ENCODE data around the gene EPS15. TPM values are rescaled to one million over a fixed set of nuclear protein-coding genes. Genes with fewer than 3 reads are reported as not detected.

Gene EPS15
- total RNA-seq, 1 donor from 2014 or later: 55.0 TPM

DNA sequence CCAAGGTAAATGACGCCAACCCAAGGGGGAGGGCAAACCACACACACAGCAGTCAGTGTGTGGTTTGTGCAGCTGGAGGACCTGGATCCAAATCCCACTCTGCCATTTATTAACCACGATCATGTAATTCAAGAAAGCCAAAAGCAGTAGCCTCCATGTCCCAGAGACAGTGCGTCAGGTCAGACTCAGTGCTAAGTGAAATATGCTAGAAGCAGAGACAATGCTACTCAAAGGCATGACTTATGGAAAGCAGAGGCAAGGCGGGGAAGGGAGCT lies 202.3 kb downstream of the EPS15 start:
- Mint-ChIP-seq H3K27me3 (peaks cover 4% of the 10 kb centered on the region), H3K4me3 (no peak overlapping the region), H3K4me1 (peaks cover 14% of the 10 kb centered on the region)

DNA sequence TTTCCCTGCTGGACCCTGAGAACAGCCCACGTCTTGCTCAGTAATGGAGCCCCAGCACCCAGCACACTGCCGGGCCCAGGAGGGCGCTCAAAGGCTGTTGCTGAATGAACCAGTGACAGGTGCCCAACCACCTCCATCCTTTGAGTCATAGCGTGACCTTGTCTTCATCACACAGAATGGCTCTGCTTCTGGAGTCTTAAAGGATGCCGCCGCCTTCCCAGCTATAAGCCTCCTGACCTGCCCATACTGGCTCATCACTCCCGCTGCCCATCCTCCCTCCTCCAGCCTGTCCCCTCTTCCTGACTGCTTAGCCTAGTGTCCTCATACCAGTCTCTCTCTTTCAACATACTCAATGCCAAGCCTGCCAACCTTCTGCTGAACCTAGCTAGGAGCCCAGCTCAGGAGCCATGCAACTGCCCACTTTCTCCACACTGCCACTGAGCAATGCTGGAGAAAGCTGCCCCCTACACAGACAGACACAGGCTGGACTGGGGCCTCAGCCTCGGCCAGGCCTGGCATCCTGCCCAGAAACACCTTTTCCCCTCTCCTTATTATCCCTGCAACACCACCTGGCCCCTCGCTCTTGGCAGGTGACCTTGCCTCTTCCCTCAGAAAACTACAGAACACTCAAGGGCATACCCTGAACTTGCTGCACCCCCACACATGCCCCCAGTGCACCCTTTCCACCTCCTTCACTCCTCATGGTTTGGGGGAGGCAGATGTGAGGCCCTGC lies 202.8 kb downstream of the EPS15 start:
- H3K4me3 Mint-ChIP-seq: no peak overlapping the region
- H3K27me3 Mint-ChIP-seq: peaks cover 4% of the 10 kb centered on the region
- H3K27ac Mint-ChIP-seq: no peak overlapping the region
- intact Hi-C loops (cut with micrococcal nuclease): no loop called here
- H3K9me3 Mint-ChIP-seq: no peaks in the 10 kb centered on the region
- no peak for DNase-seq
- H3K36me3 Mint-ChIP-seq (ENCODE audit: low read depth): no peaks in the 10 kb centered on the region
- H3K4me1 Mint-ChIP-seq: peaks cover 14% of the 10 kb centered on the region

More for the DNA sequence above, 202.3 kb downstream of the EPS15 start:
- intact Hi-C loops (cut with micrococcal nuclease): no loop called here
- no peak for DNase-seq
- Mint-ChIP-seq H3K27ac (no peak overlapping the region), H3K36me3 (ENCODE audit: low read depth) (no peaks in the 10 kb centered on the region), H3K9me3 (no peaks in the 10 kb centered on the region)

DNA sequence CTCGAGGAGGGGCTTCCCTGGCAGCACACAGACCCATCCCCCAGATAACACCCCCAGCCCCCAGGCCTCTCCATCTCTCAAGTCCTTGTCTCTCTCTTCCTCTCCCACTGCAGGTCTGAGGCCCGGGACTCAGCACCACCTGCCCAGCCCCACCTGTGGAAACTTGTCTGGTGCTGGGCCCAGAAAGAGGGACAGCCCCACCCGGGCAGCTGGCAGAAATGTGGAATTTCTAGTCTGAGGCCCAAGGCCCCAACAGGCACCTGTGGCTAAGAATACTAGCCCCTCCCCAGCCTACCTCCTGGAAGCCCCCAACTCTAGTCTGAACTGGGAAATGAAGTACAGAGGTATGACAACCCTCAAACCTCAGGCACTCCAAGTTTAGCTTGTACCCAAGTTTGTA lies 204.1 kb downstream of the EPS15 start:
- Mint-ChIP-seq H3K9me3 (no peaks in the 10 kb centered on the region), H3K4me3 (no peak overlapping the region), H3K36me3 (ENCODE audit: low read depth) (no peaks in the 10 kb centered on the region), H3K27ac (peak overlapping the region; percentile 14), H3K27me3 (peaks cover 4% of the 10 kb centered on the region), H3K4me1 (peaks cover 18% of the 10 kb centered on the region)
- intact Hi-C loops (cut with micrococcal nuclease): no loop called here
- no peak for DNase-seq

DNA sequence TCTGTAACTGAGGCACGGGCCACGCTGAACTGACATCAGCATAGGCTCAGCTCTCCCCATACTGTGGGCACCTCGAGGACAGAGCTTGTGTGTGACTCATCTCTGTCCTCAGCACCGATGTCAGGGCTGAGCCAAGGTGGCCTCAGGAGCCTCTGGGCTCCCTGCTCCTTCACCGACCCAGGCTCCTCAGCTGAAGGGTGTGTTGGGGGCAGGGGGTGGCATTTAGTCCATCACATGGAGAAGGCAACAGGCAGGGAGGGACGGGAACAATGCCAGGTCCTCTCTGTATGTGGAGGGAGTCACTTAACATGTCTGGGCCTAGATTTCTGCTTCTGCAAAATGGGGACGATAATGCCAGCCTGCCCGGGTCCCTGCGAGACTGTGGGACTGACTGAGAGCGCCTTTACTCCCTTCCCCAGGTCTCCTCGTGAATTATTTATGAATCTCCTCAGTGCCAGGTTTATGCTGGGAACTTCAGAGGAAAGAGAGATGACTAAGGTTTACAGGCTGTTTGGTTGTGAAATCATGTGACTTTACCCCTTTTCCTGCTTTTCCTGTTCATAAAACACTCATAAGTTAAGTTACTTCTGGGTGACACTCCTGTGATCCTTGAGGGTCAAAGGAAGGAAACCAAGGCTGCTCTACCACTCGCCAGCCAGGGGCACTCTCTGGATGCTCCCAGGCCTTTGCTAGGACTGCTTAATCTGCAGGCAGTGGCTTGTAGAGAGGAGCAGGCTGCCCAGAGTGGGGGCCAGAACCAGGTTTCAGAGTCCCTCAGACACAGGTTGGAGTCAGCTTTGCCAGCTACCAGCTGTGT lies 204.9 kb downstream of the EPS15 start:
- Mint-ChIP-seq H3K27ac (no peak overlapping the region), H3K4me3 (no peak overlapping the region), H3K36me3 (ENCODE audit: low read depth) (no peaks in the 10 kb centered on the region), H3K9me3 (no peaks in the 10 kb centered on the region), H3K4me1 (peaks cover 18% of the 10 kb centered on the region), H3K27me3 (peaks cover 2% of the 10 kb centered on the region)
- intact Hi-C loops (cut with micrococcal nuclease): no loop called here
- DNase-seq: no peak

DNA sequence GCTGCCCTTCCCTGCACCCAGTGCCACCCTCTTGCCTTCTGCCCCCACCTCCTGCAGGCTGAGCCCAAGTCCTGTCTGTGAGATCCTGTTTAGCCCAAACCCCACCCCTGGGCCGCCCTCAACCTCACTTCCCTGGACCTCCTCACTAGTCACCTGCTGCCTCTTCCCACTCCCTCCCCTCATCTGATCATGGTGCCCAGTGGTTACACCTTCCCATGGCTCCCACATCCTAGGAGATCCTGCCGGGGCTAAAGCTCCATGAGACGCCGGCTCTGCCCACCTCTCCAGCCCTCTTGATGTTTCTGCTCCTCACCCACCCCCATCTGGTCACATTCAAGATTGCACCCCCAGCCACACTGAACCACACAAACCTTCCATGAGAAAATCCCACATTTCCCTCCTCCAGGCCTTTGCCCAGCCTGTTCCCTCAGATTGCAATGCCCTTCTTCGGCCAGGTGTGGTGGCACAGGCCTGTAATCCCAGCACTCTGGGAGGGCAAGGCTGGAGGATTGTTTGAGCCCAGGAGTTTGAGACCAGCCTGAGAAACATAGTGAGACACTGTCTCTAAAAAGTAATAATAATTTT lies 205.7 kb downstream of the EPS15 start:
- Mint-ChIP-seq H3K27me3 (no peaks in the 10 kb centered on the region), H3K9me3 (no peaks in the 10 kb centered on the region), H3K4me1 (peaks cover 18% of the 10 kb centered on the region), H3K36me3 (ENCODE audit: low read depth) (no peaks in the 10 kb centered on the region), H3K27ac (no peak overlapping the region), H3K4me3 (no peak overlapping the region)
- intact Hi-C loops (cut with micrococcal nuclease): no loop called here
- no peak for DNase-seq

DNA sequence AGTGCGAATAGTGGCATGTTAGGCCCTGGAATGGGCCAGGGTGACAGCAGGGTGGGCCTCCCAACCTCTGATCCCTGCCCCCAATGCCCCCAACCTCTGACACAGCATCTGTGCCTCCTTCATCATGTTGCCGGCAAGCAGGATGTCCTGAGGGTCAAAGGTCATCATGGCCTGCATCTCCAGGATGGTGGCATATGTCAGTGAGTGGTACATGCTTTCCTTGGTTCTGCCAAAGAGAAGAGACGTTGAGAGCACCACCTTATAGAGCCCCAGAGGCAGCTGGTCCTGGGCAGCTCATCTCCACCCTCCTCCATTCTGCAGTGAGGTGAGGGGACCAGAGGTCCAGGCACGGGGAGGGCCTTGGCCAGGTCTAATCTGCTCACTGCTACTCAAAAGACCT lies 206.3 kb downstream of the EPS15 start:
- Mint-ChIP-seq H3K27me3 (no peaks in the 10 kb centered on the region), H3K4me3 (no peak overlapping the region), H3K27ac (no peak overlapping the region), H3K4me1 (peaks cover 18% of the 10 kb centered on the region), H3K36me3 (ENCODE audit: low read depth) (no peaks in the 10 kb centered on the region), H3K9me3 (no peaks in the 10 kb centered on the region)
- intact Hi-C loops (cut with micrococcal nuclease): no loop called here
- DNase-seq: no peak

DNA sequence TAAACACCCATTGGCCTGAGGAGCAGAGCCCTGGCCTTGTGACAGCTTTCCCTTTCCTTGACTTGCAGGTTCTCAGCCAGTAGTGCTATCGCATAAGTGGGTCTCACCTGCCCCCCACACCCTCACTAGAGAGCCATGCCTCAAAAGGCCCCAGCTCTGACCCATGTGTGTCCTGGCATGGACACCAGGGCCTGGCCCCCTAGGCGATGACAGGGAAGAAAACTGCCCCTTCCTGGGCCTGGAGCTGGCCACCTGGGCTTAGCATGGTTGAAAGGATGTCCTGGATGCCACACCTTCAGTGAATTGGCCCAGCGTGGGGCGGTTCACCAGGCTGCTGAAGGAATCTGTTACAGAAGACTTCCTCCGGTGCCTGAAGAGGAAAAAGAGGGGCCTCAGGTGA lies 207.2 kb downstream of the EPS15 start:
- Mint-ChIP-seq H3K27ac (no peak overlapping the region), H3K4me1 (peaks cover 18% of the 10 kb centered on the region), H3K9me3 (no peaks in the 10 kb centered on the region), H3K27me3 (no peaks in the 10 kb centered on the region), H3K36me3 (ENCODE audit: low read depth) (no peaks in the 10 kb centered on the region), H3K4me3 (no peak overlapping the region)
- no peak for DNase-seq
- intact Hi-C loops (cut with micrococcal nuclease): no loop called here

DNA sequence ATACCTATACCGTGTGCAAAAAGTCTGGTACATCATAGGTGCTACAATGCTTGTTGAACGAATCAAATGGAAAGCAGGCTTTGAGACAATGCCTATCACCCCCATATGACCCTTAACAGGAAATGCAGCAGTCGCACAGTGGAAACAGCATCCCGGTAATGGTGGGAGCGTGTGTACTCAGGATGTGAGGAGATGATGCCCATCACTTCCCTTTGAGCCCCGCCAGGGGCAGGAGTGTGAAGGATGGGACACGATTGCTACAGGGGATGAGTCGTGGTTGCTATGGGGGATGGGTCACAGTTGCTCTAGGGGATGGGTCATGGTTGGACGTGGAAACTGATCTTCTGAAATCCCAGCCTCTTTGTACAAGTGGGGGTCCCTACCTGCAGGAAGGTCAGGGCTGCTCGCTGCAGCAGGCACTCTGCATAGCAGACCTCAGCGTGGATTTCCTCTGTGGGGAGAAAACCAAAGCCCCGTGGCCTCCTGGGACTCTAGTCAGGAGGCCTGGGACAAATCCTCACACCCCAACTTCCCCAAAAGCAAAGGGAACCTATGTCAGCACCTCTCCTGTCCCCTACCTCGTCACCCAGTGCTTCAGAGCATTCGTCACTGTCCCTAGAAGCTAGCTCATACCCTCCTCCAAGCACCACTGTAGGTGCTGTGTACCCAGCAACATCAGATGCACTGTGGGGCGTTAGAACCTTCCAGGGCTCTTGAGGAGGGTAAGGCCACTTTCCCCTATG lies 208.0 kb downstream of the EPS15 start:
- no peak for DNase-seq
- H3K4me3 Mint-ChIP-seq: no peak overlapping the region
- peaks cover 18% of the 10 kb centered on the region for H3K4me1 Mint-ChIP-seq
- no peaks in the 10 kb centered on the region for H3K36me3 Mint-ChIP-seq (ENCODE audit: low read depth)
- intact Hi-C loops (cut with micrococcal nuclease): no loop called here
- no peak overlapping the region for H3K27ac Mint-ChIP-seq
- H3K9me3 Mint-ChIP-seq: no peaks in the 10 kb centered on the region
- no peaks in the 10 kb centered on the region for H3K27me3 Mint-ChIP-seq

DNA sequence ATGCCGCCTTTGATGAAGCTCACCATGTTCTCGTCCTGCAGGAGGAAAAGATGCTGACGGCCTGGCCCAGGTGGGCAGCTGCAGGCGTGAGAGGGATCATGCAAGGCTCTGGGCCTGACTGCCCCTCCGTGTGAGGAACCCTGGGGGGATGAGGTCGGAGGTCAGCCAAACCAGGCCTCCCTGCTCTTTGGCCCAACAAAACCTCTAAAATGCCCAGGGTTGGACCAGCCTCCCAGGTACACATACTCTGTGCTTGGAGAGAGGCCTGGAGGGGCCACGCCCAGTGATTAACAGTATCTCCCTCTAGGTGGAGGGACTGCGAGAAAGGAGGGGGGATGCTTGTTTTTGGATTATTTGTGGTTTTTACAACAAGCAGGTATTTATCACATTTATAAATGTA lies 209.8 kb downstream of the EPS15 start:
- intact Hi-C loops (cut with micrococcal nuclease): no loop called here
- H3K27ac Mint-ChIP-seq: no peak overlapping the region
- H3K9me3 Mint-ChIP-seq: no peaks in the 10 kb centered on the region
- H3K27me3 Mint-ChIP-seq: no peaks in the 10 kb centered on the region
- H3K4me3 Mint-ChIP-seq: no peak overlapping the region
- no peaks in the 10 kb centered on the region for H3K36me3 Mint-ChIP-seq (ENCODE audit: low read depth)
- H3K4me1 Mint-ChIP-seq: peaks cover 13% of the 10 kb centered on the region
- no peak for DNase-seq

DNA sequence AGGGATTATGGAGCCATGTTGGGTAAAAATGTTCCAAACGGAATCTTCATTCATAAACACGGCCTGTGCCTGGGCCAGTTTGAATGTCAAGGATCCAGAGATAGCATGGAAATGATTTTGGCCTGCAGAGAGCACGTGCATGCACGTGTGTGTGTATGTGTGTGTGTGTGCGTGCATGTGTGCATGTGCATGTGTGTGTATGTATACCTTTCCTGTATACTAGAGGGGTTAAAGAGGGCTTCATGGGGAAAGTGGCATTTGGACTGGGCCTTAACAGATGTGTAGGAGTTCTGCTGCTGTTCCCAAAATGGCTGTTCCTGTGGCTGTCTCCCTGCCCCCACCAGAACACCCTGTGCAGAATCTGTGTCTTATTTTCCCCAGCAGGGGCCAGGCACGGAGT lies 210.4 kb downstream of the EPS15 start:
- H3K4me3 Mint-ChIP-seq: no peak overlapping the region
- no peaks in the 10 kb centered on the region for H3K27me3 Mint-ChIP-seq
- H3K36me3 Mint-ChIP-seq (ENCODE audit: low read depth): no peaks in the 10 kb centered on the region
- peaks cover 11% of the 10 kb centered on the region for H3K4me1 Mint-ChIP-seq
- intact Hi-C loops (cut with micrococcal nuclease): no loop called here
- DNase-seq: no peak
- H3K9me3 Mint-ChIP-seq: no peaks in the 10 kb centered on the region
- no peak overlapping the region for H3K27ac Mint-ChIP-seq

DNA sequence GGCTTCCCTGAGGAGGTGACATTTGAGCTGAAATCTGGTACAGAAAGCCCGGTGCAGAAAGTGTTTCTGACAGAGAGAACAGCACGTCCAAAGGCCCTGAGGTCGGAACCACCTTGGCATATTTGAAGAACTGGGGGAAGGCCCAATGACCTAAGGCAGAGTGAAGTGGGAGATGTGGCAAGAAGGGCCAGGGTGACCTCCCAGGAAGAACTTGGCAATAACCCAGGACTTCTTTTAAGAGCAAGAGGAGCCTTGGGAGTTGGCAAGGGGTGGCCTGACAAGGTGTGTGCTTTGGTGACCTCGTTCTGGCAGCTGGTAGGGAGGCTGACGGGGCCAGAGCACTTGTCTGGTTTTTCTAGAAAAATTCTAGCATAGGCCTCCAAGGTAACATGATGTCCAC lies 212.1 kb downstream of the EPS15 start:
- no peak overlapping the region for H3K4me3 Mint-ChIP-seq
- no peaks in the 10 kb centered on the region for H3K27me3 Mint-ChIP-seq
- H3K9me3 Mint-ChIP-seq: no peaks in the 10 kb centered on the region
- intact Hi-C loops (cut with micrococcal nuclease): no loop called here
- peaks cover 10% of the 10 kb centered on the region for H3K4me1 Mint-ChIP-seq
- H3K36me3 Mint-ChIP-seq (ENCODE audit: low read depth): no peaks in the 10 kb centered on the region
- no peak overlapping the region for H3K27ac Mint-ChIP-seq
- no peak for DNase-seq

DNA sequence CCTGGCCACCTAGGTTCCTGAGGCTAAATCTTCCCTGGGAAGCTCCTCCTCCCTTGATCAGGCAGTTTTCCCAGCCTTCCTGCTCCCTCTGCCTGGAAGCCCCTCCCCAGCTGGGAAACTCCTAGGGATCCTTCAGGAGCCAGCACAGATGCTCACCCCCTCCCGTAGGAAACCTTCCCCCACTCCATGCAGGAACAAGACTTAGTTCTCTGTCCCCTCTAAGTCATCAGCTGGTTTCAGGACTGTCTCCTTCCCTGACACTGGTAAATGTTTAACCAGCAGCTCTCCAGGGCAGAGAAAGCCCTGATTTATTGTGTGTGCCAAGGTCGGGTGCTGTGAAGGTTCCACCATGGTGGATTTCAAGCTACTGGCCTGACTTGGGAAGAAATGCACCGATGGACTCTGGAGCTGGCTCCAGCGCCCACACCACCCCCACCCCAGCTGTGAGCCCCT lies 213.7 kb downstream of the EPS15 start:
- Mint-ChIP-seq H3K27ac (no peak overlapping the region), H3K27me3 (no peaks in the 10 kb centered on the region), H3K4me1 (peaks cover 13% of the 10 kb centered on the region), H3K4me3 (no peak overlapping the region), H3K9me3 (no peaks in the 10 kb centered on the region), H3K36me3 (ENCODE audit: low read depth) (no peaks in the 10 kb centered on the region)
- DNase-seq: no peak
- intact Hi-C loops (cut with micrococcal nuclease): no loop called here

DNA sequence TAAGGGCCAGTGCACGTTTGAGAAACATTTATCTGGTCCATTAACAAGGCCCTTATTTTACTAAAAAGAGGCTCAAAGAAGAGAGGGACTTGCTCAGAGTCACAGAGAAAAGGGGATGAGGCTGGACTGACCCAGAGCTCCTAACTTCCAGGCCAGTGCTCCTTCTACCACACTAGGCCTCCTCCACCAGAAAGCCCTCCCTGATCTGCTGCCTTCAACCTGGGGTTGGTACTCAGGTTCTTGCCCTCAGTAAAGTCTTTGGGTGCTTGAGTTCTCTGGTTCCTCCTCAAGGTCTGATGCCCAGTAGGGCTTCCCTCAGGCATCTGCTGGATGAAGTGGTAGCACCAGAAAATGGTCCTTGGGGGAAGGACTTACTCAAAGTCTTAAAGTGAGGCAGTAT lies 214.7 kb downstream of the EPS15 start:
- no peak overlapping the region for H3K27ac Mint-ChIP-seq
- intact Hi-C loops (cut with micrococcal nuclease): no loop called here
- no peaks in the 10 kb centered on the region for H3K27me3 Mint-ChIP-seq
- H3K4me3 Mint-ChIP-seq: no peak overlapping the region
- H3K36me3 Mint-ChIP-seq (ENCODE audit: low read depth): no peaks in the 10 kb centered on the region
- no peaks in the 10 kb centered on the region for H3K9me3 Mint-ChIP-seq
- H3K4me1 Mint-ChIP-seq: peaks cover 13% of the 10 kb centered on the region
- no peak for DNase-seq

All from activated CD4-positive, alpha-beta T cell treated with anti-CD3 and anti-CD28 coated beads, Interleukin-2, amount 10 ng/mL, durations not matched to agents 24 days and 14 days (primary cell).